WTC11 (cell line): ENCODE results near the gene SEPTIN8.

Experiments used
- ESRRA ChIP-seq: sonication (generic); formaldehyde crosslinking; IDR thresholded peaks from 2 replicates; pipeline ENCODE4 v1.8.1; 2022; ENCODE audit warnings: mild to moderate bottlenecking, missing genetic modification reagents, borderline replicate concordance
- SMAD4 ChIP-seq: sonication (generic); formaldehyde crosslinking; IDR thresholded peaks from 2 replicates; pipeline ENCODE4 v1.8.0; 2022; ENCODE audit warnings: mild to moderate bottlenecking, missing genetic modification reagents
- SP1 ChIP-seq: sonication (generic); formaldehyde crosslinking; conservative IDR thresholded peaks from 2 replicates; pipeline ENCODE4 v1.8.1; 2022; ENCODE audit warnings: missing genetic modification reagents
- TCF7 ChIP-seq: sonication (generic); formaldehyde crosslinking; IDR thresholded peaks from 2 replicates; pipeline ENCODE4 v1.8.0; 2022; ENCODE audit warnings: mild to moderate bottlenecking, low read depth, missing genetic modification reagents, moderate library complexity
- ZNF121 ChIP-seq: sonication (generic); formaldehyde crosslinking; IDR thresholded peaks from 2 replicates; pipeline ENCODE4 v1.8.0; 2023; ENCODE audit warnings: missing genetic modification reagents
- ZNF263 ChIP-seq: sonication (generic); formaldehyde crosslinking; IDR thresholded peaks from 2 replicates; pipeline ENCODE4 v1.8.1; 2022; ENCODE audit warnings: low read depth, mild to moderate bottlenecking, moderate library complexity, missing genetic modification reagents
- TF ChIP-seq, protein P1 (sequence below): fragments of 200-600 bp; IDR thresholded peaks from 2 replicates; pipeline ENCODE4 v1.8.0; 2022; ENCODE audit warnings: antibody characterized with exemption
- TF ChIP-seq, protein P2 (sequence below): fragments of 250-450 bp; sonication (Bioruptor Pico); IDR thresholded peaks from 2 replicates; pipeline ENCODE4 v1.9.0; 2021; ENCODE audit warnings: moderate library complexity, mild to moderate bottlenecking, inconsistent platforms, borderline replicate concordance
- TF ChIP-seq, protein P3 (sequence below): sonication (generic); formaldehyde crosslinking; conservative IDR thresholded peaks from 2 replicates; pipeline ENCODE4 v1.8.1; 2022; ENCODE audit warnings: mild to moderate bottlenecking, missing genetic modification reagents
- TF ChIP-seq, protein P4 (sequence below): sonication (generic); formaldehyde crosslinking; IDR thresholded peaks from 2 replicates; pipeline ENCODE4 v1.8.0; 2022; ENCODE audit warnings: mild to moderate bottlenecking, missing genetic modification reagents
- TF ChIP-seq, protein P5 (sequence below): sonication (generic); formaldehyde crosslinking; IDR thresholded peaks from 2 replicates; pipeline ENCODE4 v1.8.0; 2022; ENCODE audit warnings: mild to moderate bottlenecking, missing genetic modification reagents
- TF ChIP-seq, protein P6 (sequence below): sonication (generic); formaldehyde crosslinking; IDR thresholded peaks from 2 replicates; pipeline ENCODE4 v1.8.0; 2023; ENCODE audit warnings: missing genetic modification reagents, mild to moderate bottlenecking, borderline replicate concordance

GRCh38 chr5:132714456-132715307 lies 62.4 kb downstream of the SEPTIN8 start:
- TF ChIP-seq, protein P1, sequence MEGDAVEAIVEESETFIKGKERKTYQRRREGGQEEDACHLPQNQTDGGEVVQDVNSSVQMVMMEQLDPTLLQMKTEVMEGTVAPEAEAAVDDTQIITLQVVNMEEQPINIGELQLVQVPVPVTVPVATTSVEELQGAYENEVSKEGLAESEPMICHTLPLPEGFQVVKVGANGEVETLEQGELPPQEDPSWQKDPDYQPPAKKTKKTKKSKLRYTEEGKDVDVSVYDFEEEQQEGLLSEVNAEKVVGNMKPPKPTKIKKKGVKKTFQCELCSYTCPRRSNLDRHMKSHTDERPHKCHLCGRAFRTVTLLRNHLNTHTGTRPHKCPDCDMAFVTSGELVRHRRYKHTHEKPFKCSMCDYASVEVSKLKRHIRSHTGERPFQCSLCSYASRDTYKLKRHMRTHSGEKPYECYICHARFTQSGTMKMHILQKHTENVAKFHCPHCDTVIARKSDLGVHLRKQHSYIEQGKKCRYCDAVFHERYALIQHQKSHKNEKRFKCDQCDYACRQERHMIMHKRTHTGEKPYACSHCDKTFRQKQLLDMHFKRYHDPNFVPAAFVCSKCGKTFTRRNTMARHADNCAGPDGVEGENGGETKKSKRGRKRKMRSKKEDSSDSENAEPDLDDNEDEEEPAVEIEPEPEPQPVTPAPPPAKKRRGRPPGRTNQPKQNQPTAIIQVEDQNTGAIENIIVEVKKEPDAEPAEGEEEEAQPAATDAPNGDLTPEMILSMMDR = no peak
- TF ChIP-seq, protein P2, sequence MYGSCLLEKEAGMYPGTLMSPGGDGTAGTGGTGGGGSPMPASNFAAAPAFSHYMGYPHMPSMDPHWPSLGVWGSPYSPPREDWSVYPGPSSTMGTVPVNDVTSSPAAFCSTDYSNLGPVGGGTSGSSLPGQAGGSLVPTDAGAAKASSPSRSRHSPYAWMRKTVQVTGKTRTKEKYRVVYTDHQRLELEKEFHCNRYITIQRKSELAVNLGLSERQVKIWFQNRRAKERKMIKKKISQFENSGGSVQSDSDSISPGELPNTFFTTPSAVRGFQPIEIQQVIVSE (CRISPR knock-in tag) = no peak
- TF ChIP-seq, protein P3, sequence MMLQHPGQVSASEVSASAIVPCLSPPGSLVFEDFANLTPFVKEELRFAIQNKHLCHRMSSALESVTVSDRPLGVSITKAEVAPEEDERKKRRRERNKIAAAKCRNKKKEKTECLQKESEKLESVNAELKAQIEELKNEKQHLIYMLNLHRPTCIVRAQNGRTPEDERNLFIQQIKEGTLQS (CRISPR knock-in tag) = no peak
- no peak for TF ChIP-seq SMAD4 (CRISPR knock-in tag)
- TF ChIP-seq ESRRA = no peak
- no peak for TF ChIP-seq TCF7
- no peak for TF ChIP-seq SP1
- TF ChIP-seq, protein P4, sequence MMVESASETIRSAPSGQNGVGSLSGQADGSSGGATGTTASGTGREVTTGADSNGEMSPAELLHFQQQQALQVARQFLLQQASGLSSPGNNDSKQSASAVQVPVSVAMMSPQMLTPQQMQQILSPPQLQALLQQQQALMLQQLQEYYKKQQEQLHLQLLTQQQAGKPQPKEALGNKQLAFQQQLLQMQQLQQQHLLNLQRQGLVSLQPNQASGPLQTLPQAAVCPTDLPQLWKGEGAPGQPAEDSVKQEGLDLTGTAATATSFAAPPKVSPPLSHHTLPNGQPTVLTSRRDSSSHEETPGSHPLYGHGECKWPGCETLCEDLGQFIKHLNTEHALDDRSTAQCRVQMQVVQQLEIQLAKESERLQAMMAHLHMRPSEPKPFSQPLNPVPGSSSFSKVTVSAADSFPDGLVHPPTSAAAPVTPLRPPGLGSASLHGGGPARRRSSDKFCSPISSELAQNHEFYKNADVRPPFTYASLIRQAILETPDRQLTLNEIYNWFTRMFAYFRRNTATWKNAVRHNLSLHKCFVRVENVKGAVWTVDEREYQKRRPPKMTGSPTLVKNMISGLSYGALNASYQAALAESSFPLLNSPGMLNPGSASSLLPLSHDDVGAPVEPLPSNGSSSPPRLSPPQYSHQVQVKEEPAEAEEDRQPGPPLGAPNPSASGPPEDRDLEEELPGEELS (CRISPR knock-in tag) = no peak
- TF ChIP-seq, protein P5, sequence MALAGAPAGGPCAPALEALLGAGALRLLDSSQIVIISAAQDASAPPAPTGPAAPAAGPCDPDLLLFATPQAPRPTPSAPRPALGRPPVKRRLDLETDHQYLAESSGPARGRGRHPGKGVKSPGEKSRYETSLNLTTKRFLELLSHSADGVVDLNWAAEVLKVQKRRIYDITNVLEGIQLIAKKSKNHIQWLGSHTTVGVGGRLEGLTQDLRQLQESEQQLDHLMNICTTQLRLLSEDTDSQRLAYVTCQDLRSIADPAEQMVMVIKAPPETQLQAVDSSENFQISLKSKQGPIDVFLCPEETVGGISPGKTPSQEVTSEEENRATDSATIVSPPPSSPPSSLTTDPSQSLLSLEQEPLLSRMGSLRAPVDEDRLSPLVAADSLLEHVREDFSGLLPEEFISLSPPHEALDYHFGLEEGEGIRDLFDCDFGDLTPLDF = no peak
- TF ChIP-seq ZNF263 (CRISPR knock-in tag) = no peak
- TF ChIP-seq, protein P6, sequence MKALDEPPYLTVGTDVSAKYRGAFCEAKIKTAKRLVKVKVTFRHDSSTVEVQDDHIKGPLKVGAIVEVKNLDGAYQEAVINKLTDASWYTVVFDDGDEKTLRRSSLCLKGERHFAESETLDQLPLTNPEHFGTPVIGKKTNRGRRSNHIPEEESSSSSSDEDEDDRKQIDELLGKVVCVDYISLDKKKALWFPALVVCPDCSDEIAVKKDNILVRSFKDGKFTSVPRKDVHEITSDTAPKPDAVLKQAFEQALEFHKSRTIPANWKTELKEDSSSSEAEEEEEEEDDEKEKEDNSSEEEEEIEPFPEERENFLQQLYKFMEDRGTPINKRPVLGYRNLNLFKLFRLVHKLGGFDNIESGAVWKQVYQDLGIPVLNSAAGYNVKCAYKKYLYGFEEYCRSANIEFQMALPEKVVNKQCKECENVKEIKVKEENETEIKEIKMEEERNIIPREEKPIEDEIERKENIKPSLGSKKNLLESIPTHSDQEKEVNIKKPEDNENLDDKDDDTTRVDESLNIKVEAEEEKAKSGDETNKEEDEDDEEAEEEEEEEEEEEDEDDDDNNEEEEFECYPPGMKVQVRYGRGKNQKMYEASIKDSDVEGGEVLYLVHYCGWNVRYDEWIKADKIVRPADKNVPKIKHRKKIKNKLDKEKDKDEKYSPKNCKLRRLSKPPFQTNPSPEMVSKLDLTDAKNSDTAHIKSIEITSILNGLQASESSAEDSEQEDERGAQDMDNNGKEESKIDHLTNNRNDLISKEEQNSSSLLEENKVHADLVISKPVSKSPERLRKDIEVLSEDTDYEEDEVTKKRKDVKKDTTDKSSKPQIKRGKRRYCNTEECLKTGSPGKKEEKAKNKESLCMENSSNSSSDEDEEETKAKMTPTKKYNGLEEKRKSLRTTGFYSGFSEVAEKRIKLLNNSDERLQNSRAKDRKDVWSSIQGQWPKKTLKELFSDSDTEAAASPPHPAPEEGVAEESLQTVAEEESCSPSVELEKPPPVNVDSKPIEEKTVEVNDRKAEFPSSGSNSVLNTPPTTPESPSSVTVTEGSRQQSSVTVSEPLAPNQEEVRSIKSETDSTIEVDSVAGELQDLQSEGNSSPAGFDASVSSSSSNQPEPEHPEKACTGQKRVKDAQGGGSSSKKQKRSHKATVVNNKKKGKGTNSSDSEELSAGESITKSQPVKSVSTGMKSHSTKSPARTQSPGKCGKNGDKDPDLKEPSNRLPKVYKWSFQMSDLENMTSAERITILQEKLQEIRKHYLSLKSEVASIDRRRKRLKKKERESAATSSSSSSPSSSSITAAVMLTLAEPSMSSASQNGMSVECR (CRISPR knock-in tag) = no peak
- no peak for TF ChIP-seq ZNF121 (CRISPR knock-in tag)
